CD4-positive, alpha-beta T cell treated with Interferon alpha-2 for 1 hour (primary cell): ENCODE data around the gene PRCP.

Source experiments
- DNase-seq, 2 donors: peaks; one replicate each; pipeline ENCODE4 v3.0.0-alpha.2; 2020 to 2022

Gene PRCP

GRCh38 chr11:82775736-82776346 lies 124.4 kb downstream of the PRCP start:
- peak in 1 of 2 donors; percentile 35 for DNase-seq

- DNase-seq = no peak
These were observed 125.0 kb downstream of the PRCP start for GRCh38 chr11:82775218-82775617.
